HEK293 (cell line): ENCODE data around the gene COL5A1.

Experiments used
- CTCF ChIP-seq: fragments of 450-650 bp; formaldehyde crosslinking; IDR thresholded peaks from 2 replicates; pipeline ENCODE4 v1.5.1; 2016; ENCODE audit warnings: missing biosample characterization, missing genetic modification characterization
- EGR2 ChIP-seq: fragments of 450-650 bp; formaldehyde crosslinking; IDR thresholded peaks from 2 replicates; pipeline ENCODE4 v1.5.1; 2016; ENCODE audit warnings: low read depth, missing biosample characterization, missing genetic modification characterization
- SP3 ChIP-seq: fragments of 450-650 bp; formaldehyde crosslinking; IDR thresholded peaks from 2 replicates; pipeline ENCODE4 v1.5.1; 2016; ENCODE audit warnings: missing biosample characterization, missing genetic modification characterization
- ZNF175 ChIP-seq: fragments of 450-650 bp; formaldehyde crosslinking; IDR thresholded peaks from 2 replicates; pipeline ENCODE4 v1.5.1; 2016; ENCODE audit warnings: missing biosample characterization, missing genetic modification characterization
- ZNF26 ChIP-seq: fragments of 450-650 bp; formaldehyde crosslinking; IDR thresholded peaks from 2 replicates; pipeline ENCODE4 v1.5.1; 2016; ENCODE audit warnings: missing biosample characterization, missing genetic modification characterization
- ZNF677 ChIP-seq: fragments of 450-650 bp; IDR thresholded peaks from 2 replicates; pipeline ENCODE4 v1.5.0; 2018; ENCODE audit warnings: missing biosample characterization, mild to moderate bottlenecking, missing genetic modification characterization, moderate library complexity
- ZNF791 ChIP-seq: fragments of 450-650 bp; formaldehyde crosslinking; IDR thresholded peaks from 2 replicates; pipeline ENCODE4 v1.5.1; 2016; ENCODE audit warnings: missing biosample characterization, missing genetic modification characterization

DNA sequence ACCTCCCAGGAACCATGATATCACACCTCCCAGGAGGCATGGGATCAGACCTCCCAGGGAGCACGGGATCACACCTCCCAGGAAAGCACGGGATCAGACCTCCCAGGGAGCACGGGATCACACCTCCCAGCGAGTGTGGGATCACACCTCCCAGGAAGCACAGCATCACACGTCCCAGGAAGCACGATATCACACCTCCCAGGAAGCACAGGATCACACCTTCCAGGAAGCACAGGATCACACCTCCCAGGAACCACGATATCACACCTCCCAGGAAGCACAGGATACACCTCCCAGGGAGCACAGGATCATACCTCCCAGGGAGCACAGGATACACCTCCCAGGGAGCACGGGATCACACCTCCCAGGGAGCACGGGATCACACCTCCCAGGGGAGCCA, 209.0 kb downstream of the COL5A1 start:
- TF ChIP-seq CTCF (tag by site-specific recombination) (no peak), ZNF26 (no peak), ZNF175 (tag by site-specific recombination) (no peak), ZNF791 (tag by site-specific recombination) (no peak), ZNF677 (tag by site-specific recombination) (no peak), SP3 (tag by site-specific recombination) (no peak), EGR2 (tag by site-specific recombination) (no peak)
